Measurements from ENCODE around the gene PCMT1. TPM values are rescaled to one million over a fixed set of nuclear protein-coding genes. Genes with fewer than 3 reads are reported as not detected.
A peak's percentile ranks its signal among the peaks of the same experiment; 100 is the strongest.

The PCMT1 gene
- total and polyA plus RNA-seq, 2 of the 13 experiments (the other 11 are each of a cell fraction or from before 2014, with no cell fraction given), result 112 to 169 TPM

GRCh38 chr6:149859938-149860337 is 110.4 kb downstream of the PCMT1 start (continued):
- TF ChIP-seq STAT6 (CRISPR knock-in tag; IDR thresholded peaks at IDR 0.05; ENCODE audit: borderline replicate concordance), result no peak
- no peak for TF ChIP-seq SKI (IDR thresholded peaks at IDR 0.05; ENCODE audit: partially characterized antibody)
- peak in 1 of 2 experiments; percentile 23; a peak in 1 of 4 replicates for TF ChIP-seq EP300 (IDR thresholded peaks at IDR 0.05; ENCODE audit: low read depth in 2 of 2, low read length in 2 of 2)
- no peak for TF ChIP-seq EP300 (CRISPR knock-in tag; IDR thresholded peaks at IDR 0.05; ENCODE audit: borderline replicate concordance)
- TF ChIP-seq HOXA3 (CRISPR knock-in tag; IDR thresholded peaks at IDR 0.05), result no peak
- no peak for TF ChIP-seq SOX6 (IDR thresholded peaks at IDR 0.05)
- TF ChIP-seq SOX6 (CRISPR knock-in tag; IDR thresholded peaks at IDR 0.05), result 0 out of 2 replicates have a peak, but pooled peaks have one; percentile 4
- no peak for TF ChIP-seq ZNF615 (CRISPR knock-in tag; IDR thresholded peaks at IDR 0.05; ENCODE audit: borderline replicate concordance)
- TF ChIP-seq DRAP1 (CRISPR knock-in tag; IDR thresholded peaks at IDR 0.05), result no peak
- no peak for TF ChIP-seq KLF12 (CRISPR knock-in tag; IDR thresholded peaks at IDR 0.05; ENCODE audit: borderline replicate concordance)
- TF ChIP-seq SOX5 (CRISPR knock-in tag; IDR thresholded peaks at IDR 0.05; ENCODE audit: borderline replicate concordance), result peak; percentile 50; the same call in 1 of the 2 replicates
- TF ChIP-seq ZNF589 (CRISPR knock-in tag; conservative IDR thresholded peaks at IDR 0.05), result no peak
- TF ChIP-seq TFAP4 (IDR thresholded peaks at IDR 0.05; ENCODE audit: borderline replicate concordance, low read depth), result no peak; the same call in 1 of the 2 replicates
- no peak for TF ChIP-seq SOX13 (IDR thresholded peaks at IDR 0.05)
- TF ChIP-seq SOX13 (CRISPR knock-in tag; conservative IDR thresholded peaks at IDR 0.05 in 1 of 2, IDR thresholded peaks at IDR 0.05 in 1 of 2), result peak in 1 of 2 experiments; percentile 86; a peak in 2 of 4 replicates
- 0 out of 2 replicates have a peak, but pooled peaks have one; percentile 39 for TF ChIP-seq ZNF879 (CRISPR knock-in tag; IDR thresholded peaks at IDR 0.05)
- no peak for TF ChIP-seq ZNF121 (CRISPR knock-in tag; IDR thresholded peaks at IDR 0.05)
